ENCODE data around the gene NAA30.

GRCh38 chr14:57464008-57464730 lies 73.8 kb downstream of the NAA30 start:
- TF ChIP-seq CTCF (conservative IDR thresholded peaks at IDR 0.05; ENCODE audit: low read depth, low read length) (no peak), EZH2 (IDR thresholded peaks at IDR 0.05; ENCODE audit: low read length, unreplicated experiment) (no peak), EZH2phosphoT487 (IDR thresholded peaks at IDR 0.05; ENCODE audit: borderline replicate concordance, low read length) (no peak)

Data from PC-3 (cell line).